GM21717 (cell line): Measurements from ENCODE around the gene C13orf46.

Source experiments
- ATAC-seq: cut with Tn5 transposase; IDR thresholded peaks from one replicate; pipeline ENCODE4 v1.9.1; 2021; ENCODE audit warnings: mild to moderate bottlenecking, moderate library complexity; ENCODE audit not compliant: unreplicated experiment

The C13orf46 gene

GRCh38 chr13:113972451-113973217 lies 1.2 kb downstream of the C13orf46 start:
- ATAC-seq = no peak

- ATAC-seq = no peak
These were observed 2.2 kb downstream of the C13orf46 start for GRCh38 chr13:113971471-113972231.

DNA sequence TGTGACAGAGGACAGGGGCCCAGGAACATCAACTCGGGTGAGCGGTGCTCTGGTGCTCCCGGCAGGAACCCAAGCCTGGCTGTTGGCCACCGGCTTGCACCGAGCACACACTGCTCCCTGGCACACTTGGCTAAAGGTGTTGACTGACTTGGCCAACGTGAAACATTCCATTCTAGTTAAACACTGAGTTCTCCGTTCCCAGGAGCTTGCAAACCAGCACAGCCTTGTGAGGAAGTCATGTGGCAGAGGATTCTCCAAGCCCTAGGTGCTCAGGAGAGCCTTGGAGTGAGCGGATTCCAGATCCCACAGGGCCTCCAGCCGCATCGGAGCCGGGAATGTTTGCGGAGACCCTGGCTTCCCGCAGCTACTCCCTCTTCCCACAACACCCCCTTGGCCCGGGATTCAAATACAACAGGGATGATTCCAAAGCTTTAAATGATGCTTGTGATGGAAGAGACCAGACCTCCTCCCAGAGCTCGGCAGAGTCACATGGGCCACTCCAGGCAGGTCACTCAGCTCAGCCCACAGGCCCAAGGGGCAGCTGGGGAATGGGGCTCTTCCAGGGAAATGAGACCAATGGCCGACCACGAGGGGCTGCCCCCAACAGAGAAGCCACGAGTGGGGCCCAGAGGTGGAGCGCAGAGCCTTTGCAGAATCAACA lies 2.9 kb downstream of the C13orf46 start:
- no peak for ATAC-seq

- no peak for ATAC-seq
These were observed 3.8 kb downstream of the C13orf46 start for GRCh38 chr13:113969973-113970611.

- ATAC-seq = no peak
These were observed 4.4 kb downstream of the C13orf46 start for GRCh38 chr13:113969311-113969972.

DNA sequence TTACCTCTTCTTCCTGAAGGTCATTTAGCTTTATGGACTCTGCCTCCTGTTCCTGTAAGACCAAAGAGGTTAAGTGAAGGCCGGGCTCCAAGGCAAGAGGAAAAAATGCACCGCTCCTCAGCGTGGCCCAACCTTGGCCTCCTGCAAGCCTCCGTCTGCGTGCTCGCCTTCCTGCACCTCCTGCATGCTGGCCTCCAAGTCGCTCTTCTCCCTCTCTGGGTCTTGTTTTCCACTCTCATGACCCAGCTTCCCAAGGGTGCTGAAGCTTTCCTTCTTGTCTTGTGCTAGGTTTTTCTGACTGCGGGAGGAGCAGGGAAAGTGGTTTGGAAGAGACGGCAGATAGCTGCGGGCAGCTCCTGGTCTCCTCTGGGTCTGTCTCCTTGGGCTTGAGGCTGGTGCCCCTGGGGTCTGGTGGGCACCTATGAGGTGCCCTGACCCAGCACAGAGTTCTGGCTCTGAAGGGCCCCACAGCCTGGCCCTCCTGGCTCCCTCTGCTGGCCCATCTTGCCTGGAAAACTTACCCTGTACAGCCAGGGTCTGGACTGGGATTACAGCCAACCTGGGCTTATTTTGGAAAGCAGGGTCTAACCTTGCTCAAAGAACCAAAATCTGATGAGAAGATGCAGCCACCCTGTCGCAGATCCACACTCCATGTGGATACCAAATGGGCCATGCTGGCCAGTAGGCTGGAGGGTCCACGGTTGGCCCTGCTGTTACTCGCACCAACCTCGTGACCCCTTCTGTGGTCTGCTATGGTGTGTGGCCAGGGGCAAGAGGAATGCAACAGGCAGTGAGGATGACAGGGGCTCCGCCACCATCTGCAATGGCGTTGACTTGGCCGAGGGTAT lies 5.2 kb downstream of the C13orf46 start:
- no peak for ATAC-seq

DNA sequence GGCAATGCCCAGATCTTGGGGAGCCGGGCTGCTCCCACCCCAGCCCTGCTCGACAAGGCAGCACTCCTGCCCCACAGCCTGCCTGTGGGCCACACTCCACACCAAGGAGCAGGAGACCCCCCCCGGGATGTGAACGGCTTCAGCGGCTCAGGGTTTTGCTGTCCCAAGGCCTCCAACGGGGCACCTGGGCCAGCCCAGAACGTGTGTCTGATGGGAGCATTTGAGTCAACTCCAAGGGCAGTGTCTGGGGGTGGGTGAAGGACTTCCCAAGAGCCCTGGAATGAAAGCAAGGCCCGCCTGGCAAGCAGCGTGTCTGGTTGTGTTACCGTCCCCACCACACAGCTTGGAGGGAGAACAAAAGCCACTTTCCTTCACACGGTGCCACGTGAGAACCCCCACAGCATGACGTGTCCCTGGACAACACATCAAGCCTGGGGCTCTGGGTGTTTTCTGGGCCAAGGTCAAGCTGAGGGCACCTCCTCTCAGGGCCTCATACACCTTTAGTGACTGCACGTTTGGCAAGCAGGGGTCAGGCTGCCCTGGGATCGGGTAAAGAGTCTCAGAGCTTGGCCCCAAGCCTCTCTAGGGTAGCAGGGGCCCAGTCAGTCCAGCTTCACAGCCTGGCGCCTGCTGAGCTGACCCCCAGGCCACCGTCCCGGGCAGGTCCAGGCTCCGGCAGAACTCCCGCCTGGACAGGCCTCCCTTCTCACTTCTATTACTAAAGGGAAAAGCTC lies 6.0 kb downstream of the C13orf46 start:
- no peak for ATAC-seq

- ATAC-seq = no peak
These were observed 6.6 kb downstream of the C13orf46 start for GRCh38 chr13:113967206-113967720.

- ATAC-seq = no peak
These were observed 7.7 kb downstream of the C13orf46 start for GRCh38 chr13:113965968-113966884.

DNA sequence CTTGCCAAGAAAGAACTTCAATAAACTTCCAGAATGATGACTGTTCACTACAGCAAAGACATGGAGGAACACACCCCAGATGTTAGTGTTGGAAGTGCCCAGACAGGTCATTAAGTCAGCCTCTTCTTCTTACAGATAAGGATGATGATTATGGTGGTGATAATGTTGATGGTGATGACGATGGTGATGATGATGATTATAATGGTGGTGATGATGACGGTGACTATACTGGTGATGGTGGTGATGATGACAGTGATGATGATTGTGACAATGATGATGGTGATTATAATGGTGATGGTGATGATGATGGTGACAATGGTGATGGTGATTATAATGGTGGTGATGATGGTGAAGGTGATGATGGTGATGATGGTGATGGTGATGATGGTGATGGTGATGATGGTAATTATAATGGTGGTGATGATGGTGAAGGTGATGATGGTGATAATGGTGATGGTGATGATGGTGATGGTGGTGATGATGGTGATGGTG lies 8.4 kb downstream of the C13orf46 start:
- no peak for ATAC-seq

GRCh38 chr13:113964251-113964995 lies 9.5 kb downstream of the C13orf46 start:
- ATAC-seq = no peak

- ATAC-seq = no peak
These were observed 10.5 kb downstream of the C13orf46 start for GRCh38 chr13:113963376-113963775.

DNA sequence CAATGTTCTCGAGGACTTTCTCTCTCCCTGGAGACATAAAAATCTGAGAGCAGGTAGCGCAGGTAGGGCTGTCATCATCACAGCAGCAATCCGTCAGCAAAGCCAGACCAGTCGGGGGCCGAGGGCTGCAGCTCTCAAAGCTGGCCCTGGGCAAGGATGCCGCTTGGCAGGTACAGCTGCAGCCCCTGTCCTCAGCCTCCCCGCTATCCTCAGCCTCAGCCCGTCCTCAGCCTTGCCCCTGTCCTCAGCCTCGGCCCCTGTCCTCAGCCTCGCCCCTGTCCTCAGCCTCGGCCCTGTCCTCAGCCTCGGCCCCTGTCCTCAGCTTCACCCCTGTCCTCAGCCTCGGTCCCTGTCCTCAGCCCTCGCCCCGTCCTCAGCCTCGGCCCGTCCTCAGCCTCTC lies 10.9 kb downstream of the C13orf46 start:
- ATAC-seq = no peak

- ATAC-seq = no peak
These were observed 11.5 kb downstream of the C13orf46 start for GRCh38 chr13:113962386-113962785.

DNA sequence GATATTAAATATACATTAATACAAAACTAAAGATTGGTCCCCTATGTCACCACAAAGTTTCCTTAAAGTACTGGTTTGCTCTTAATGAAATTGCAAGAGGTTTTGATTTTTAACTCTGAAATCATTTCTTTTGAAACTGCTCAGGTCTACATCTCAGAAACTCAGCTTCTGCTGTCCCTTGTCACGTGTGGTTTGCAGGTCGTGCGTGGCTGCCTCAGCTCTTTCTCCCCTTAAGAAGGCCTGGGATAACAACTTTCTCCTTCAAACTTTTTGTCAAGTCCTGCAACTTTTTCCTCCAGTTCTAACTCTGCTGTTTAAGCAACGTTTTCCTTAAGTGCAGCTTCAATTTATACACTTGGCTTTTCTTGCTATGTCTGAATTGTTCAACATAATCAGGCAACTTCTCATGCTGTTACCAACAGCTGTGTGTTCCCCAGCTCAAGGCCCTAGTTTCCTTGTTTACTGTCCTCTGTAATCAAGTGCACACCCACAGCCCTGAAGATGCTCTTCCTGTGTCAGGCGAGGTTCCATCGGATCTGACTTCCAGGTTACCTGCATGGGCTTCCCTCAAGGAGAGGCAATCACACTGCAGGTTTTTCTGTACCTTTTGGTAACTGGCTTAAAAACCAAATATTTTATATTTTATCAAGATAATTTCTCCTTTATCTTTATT lies 13.5 kb downstream of the C13orf46 start:
- no peak for ATAC-seq

- ATAC-seq = no peak
These were observed 14.7 kb downstream of the C13orf46 start for GRCh38 chr13:113959198-113959597.
